ENCODE data around the gene DLGAP4.
A peak's percentile ranks its signal among the peaks of the same experiment; 100 is the strongest.
"Not testable (repeated sequence)": the region's sequence is repeated elsewhere in the genome, so short reads cannot be mapped to it uniquely, and the experiment has no call there.

The DLGAP4 gene

GRCh38 chr20:36563374-36563773, 257.2 kb downstream of the DLGAP4 start:
- DNase-seq (ENCODE audit: low read depth, low spot score) = no peak

DNA sequence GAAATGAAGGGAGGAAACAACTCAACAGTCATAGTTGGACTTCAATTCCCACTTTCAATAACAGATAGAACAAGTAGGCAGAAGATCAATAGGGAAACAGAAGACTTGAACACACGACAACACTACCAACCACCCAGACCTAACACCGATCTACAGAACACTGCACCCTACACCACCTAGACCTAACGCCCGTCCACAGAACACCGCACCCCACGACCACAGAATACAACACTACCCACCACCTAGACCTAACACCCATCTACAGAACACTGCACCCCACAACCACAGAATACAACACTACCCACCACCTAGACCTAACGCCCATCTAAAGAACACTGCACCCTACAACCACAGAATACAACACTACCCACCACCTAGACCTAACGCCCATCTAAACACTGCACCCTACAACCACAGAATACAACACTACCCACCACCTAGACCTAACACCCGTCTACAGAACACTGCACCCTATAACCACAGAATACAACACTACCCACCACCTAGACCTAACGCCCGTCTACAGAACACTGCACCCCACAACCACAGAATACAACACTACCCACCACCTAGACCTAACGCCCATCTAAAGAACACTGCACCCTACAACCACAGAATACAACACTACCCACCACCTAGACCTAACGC, 258.1 kb downstream of the DLGAP4 start:
- not testable (repeated sequence) for DNase-seq (ENCODE audit: low read depth, low spot score)

DNA sequence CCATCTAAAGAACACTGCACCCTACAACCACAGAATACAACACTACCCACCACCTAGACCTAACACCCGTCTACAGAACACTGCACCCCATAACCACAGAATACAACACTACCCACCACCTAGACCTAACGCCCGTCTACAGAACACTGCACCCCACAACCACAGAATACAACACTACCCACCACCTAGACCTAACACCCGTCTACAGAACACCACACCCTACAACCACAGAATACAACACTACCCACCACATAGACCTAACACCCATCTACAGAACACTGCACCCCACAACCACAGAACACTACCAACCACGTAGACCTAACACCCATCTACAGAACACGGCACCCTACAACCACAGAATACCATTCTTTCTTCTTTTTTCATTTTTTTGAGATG, 258.6 kb downstream of the DLGAP4 start:
- DNase-seq (ENCODE audit: low read depth, low spot score) = not testable (repeated sequence)

- DNase-seq (ENCODE audit: low read depth, low spot score) = no peak
Measured at GRCh38 chr20:36565520-36565919, 259.4 kb downstream of the DLGAP4 start.

GRCh38 chr20:36569847-36570429, 263.8 kb downstream of the DLGAP4 start:
- no peak for DNase-seq (ENCODE audit: low read depth, low spot score)

GRCh38 chr20:36571564-36572504, 265.7 kb downstream of the DLGAP4 start:
- no peak for DNase-seq (ENCODE audit: low read depth, low spot score)

DNA sequence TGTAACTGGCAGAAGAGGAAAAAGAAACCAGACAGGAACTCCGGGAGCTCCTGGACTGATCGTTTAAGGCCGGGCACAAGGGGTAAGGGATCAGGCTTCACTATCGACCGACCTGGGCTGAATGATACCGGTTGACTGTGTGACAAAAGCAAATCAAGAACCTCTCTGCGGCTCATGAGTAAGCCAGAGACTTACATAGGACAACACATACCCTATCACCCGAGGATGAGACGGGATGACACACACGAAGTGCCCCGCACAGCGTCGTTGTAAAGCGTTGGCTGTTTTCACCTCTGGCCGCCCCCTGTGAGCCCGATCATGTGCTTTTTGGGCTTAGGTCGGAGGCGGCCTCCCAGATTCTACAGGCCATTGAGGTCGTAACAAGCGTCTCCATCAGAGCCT, 266.6 kb downstream of the DLGAP4 start:
- peak; percentile 47 for DNase-seq (ENCODE audit: low read depth, low spot score)

GRCh38 chr20:36573103-36573797, 267.1 kb downstream of the DLGAP4 start, which contains the start of gene TGIF2:
TSS of gene TGIF2 (plus strand) at chr20:36573597. CDS start at chr20:36578775, 5,178 bp downstream.
- DNase-seq (ENCODE audit: low read depth, low spot score) = peak; percentile 83

DNA sequence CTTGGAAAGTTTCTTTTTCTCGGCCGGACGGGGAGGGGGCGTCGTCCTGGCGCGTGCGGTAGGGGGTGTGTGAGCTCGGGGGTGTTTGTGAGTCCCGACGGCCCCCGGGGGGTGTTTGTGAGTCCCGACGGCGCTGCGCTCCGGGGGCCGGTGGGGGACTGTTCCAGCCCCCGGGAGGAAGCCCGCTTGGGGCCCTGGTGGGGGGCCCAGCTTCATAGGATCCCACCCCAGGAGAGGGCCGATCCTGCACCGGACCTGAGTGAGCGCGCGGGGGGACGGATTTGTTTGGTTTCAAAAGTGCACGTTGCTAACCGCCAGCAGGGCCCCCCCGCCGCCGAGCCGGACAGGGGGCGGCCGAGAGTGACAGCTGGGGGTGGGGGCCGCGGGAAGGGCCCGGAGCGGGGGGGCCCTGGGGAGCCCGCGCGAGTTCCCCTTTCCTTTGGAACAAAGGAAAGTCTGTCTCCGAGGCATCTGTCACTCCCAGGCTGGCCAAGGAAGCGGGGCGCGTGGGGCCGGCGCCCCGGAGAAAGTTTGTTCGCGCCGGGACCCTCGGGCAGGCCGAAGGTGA, 267.7 kb downstream of the DLGAP4 start:
- DNase-seq (ENCODE audit: low read depth, low spot score) = no peak

DNA sequence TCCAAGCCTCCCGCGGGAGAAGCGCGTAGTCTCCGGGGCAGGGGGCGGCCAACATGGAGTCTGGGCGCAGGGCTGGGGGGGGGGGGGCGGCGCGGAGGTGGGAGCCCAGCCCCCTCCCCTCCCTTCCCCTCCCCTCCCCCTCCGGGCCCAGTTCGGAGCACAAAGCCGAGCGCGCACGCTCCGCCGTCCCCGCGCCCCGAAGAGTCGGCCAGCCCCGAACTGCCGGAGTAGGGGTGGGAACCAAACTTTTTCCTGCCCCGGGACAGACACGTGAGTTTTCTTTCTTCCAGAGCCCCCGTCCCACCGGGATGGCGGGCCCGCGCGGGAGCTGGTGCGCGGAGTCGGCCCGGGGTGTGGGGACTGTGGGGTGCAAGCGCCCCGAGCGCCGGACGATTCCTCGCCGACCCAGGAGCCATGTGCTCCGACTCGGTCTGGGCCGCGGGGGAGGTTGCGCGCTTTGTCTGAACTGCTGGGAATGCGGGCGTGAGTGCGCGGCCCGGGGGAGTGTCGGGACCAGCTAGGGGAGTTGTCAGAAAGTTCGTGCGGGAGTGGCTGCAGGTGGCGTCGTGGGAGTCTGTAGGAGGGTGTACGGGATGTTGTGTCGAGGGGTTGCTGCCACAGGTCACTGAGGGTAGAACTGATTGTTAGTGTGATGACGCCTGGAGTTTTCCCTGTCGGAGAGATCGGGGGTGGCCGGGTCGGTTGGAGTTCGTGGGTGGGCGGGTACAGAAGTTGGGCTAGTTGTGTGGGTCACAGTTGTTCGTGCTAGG, 268.4 kb downstream of the DLGAP4 start:
- peak; percentile 32 for DNase-seq (ENCODE audit: low read depth, low spot score)

- no peak for DNase-seq (ENCODE audit: low read depth, low spot score)
Measured at GRCh38 chr20:36576081-36576445, 269.9 kb downstream of the DLGAP4 start.

All from activated naive CD8-positive, alpha-beta T cell treated with anti-CD3 and anti-CD28 coated beads, Interleukin-2, amount 50 U/mL, for 16 hours (primary cell).